Brain microvascular endothelial cell (primary cell): Measurements from ENCODE around the gene RCC2.

Source experiments
- DNase-seq: peaks from one replicate; pipeline ENCODE4 v3.0.0-alpha.2; 2020
- H3K27ac ChIP-seq: fragments of 250-450 bp; sonication (Bioruptor Pico); 2 replicates; pipeline ENCODE4 v1.5.1; 2020; ENCODE audit warnings: mild to moderate bottlenecking, moderate library complexity
- H3K27me3 ChIP-seq: fragments of 250-450 bp; sonication (Bioruptor Pico); replicated peaks from 2 replicates; pipeline ENCODE4 v1.5.1; 2020; ENCODE audit warnings: mild to moderate bottlenecking
- H3K36me3 ChIP-seq: fragments of 250-450 bp; sonication (Bioruptor Pico); replicated peaks from 2 replicates; pipeline ENCODE4 v1.5.1; 2020; ENCODE audit warnings: mild to moderate bottlenecking
- H3K4me3 ChIP-seq: 2 replicates; pipeline ENCODE4 v1.5.1; 2011; ENCODE audit warnings: low read depth, mild to moderate bottlenecking, control low read depth, low read length, moderate library complexity
- CTCF ChIP-seq: IDR thresholded peaks from 2 replicates; pipeline ENCODE4 v1.5.1; 2011; ENCODE audit warnings: low read depth, mild to moderate bottlenecking, moderate library complexity, low read length, control low read depth, inconsistent platforms; ENCODE audit errors: missing control alignments
- in situ Hi-C: cut with HindIII; loops from 2 replicates; pipeline ENCODE4 v1.10.0; 2017; ENCODE audit warnings: low sequenced_read_pairs, low pct_ligation_motif_present

Gene RCC2

GRCh38 chr1:17434601-17435000, 4.9 kb downstream of the RCC2 start:
- in situ Hi-C loops, result no loop called here
- Histone ChIP-seq H3K27ac (no peak overlapping the region), H3K27me3 (no peaks in the 10 kb centered on the region), H3K36me3 (peaks cover 30% of the 10 kb centered on the region), H3K4me3 (no peak overlapping the region)
- no peak for DNase-seq
- TF ChIP-seq CTCF, result no peak

- TF ChIP-seq CTCF, result no peak
- peaks cover 34% of the 10 kb centered on the region for H3K36me3 ChIP-seq
- DNase-seq, result no peak
- in situ Hi-C loops, result no loop called here
- no peak overlapping the region for H3K4me3 ChIP-seq
- no peak overlapping the region for H3K27ac ChIP-seq
- H3K27me3 ChIP-seq, result no peaks in the 10 kb centered on the region
Measured at GRCh38 chr1:17434016-17434415, 5.5 kb downstream of the RCC2 start.

- Histone ChIP-seq H3K27ac (no peak overlapping the region), H3K4me3 (no peak overlapping the region), H3K36me3 (peaks cover 42% of the 10 kb centered on the region), H3K27me3 (no peaks in the 10 kb centered on the region)
- DNase-seq, result no peak
- TF ChIP-seq CTCF, result no peak
- in situ Hi-C loops, result no loop called here
Measured at GRCh38 chr1:17433261-17433660, 6.2 kb downstream of the RCC2 start.

- Histone ChIP-seq H3K36me3 (peaks cover 50% of the 10 kb centered on the region), H3K27ac (no peak overlapping the region), H3K27me3 (no peaks in the 10 kb centered on the region), H3K4me3 (no peak overlapping the region)
- in situ Hi-C loops, result no loop called here
- DNase-seq, result no peak
- TF ChIP-seq CTCF, result no peak
Measured at GRCh38 chr1:17432412-17432811, 7.1 kb downstream of the RCC2 start.

- peaks cover 71% of the 10 kb centered on the region for H3K36me3 ChIP-seq
- no peak for TF ChIP-seq CTCF
Measured at GRCh38 chr1:17429183-17429582, 10.3 kb downstream of the RCC2 start.

More at GRCh38 chr1:17429183-17429582, 10.3 kb downstream of the RCC2 start:
- no peaks in the 10 kb centered on the region for H3K27me3 ChIP-seq
- no peak overlapping the region for H3K27ac ChIP-seq
- in situ Hi-C loops, result no loop called here
- no peak for DNase-seq
- H3K4me3 ChIP-seq, result no peak overlapping the region
